ENCODE results near the gene PTPRN2.
"Not testable (repeated sequence)": the region's sequence is repeated elsewhere in the genome, so short reads cannot be mapped to it uniquely, and the experiment has no call there.

PTPRN2 gene

GRCh38 chr7:157507987-157508386 lies 1079.6 kb downstream of the PTPRN2 start:
- DNase-seq (ENCODE audit: low read depth in 2 of 2), result no peak

GRCh38 chr7:157506268-157506667 lies 1081.4 kb downstream of the PTPRN2 start:
- DNase-seq (ENCODE audit: low read depth in 2 of 2), result no peak

- DNase-seq (ENCODE audit: low read depth in 2 of 2), result no peak
Observed at GRCh38 chr7:157505646-157506045, 1082.0 kb downstream of the PTPRN2 start.

- DNase-seq (ENCODE audit: low read depth in 2 of 2), result no peak
Observed at GRCh38 chr7:157503229-157503628, 1084.4 kb downstream of the PTPRN2 start.

- DNase-seq (ENCODE audit: low read depth in 2 of 2), result peak; percentile 4 to 19
Observed at GRCh38 chr7:157502701-157503111, 1084.9 kb downstream of the PTPRN2 start.

GRCh38 chr7:157501581-157501980 lies 1086.0 kb downstream of the PTPRN2 start:
- DNase-seq (ENCODE audit: low read depth in 2 of 2), result no peak

GRCh38 chr7:157500989-157501540 lies 1086.6 kb downstream of the PTPRN2 start:
- DNase-seq (ENCODE audit: low read depth in 2 of 2), result not testable (repeated sequence)

- no peak for DNase-seq (ENCODE audit: low read depth in 2 of 2)
Observed at GRCh38 chr7:157500171-157500960, 1087.3 kb downstream of the PTPRN2 start.

- DNase-seq (ENCODE audit: low read depth in 2 of 2), result no peak
Observed at GRCh38 chr7:157499835-157500153, 1087.8 kb downstream of the PTPRN2 start.

GRCh38 chr7:157499121-157499834 lies 1088.3 kb downstream of the PTPRN2 start:
- no peak for DNase-seq (ENCODE audit: low read depth in 2 of 2)

GRCh38 chr7:157498657-157499056 lies 1089.0 kb downstream of the PTPRN2 start:
- DNase-seq (ENCODE audit: low read depth in 2 of 2), result no peak

GRCh38 chr7:157497744-157498651 lies 1089.6 kb downstream of the PTPRN2 start:
- DNase-seq (ENCODE audit: low read depth in 2 of 2), result no peak

- no peak for DNase-seq (ENCODE audit: low read depth in 2 of 2)
Observed at GRCh38 chr7:157497367-157497743, 1090.3 kb downstream of the PTPRN2 start.

GRCh38 chr7:157496416-157497275 lies 1091.0 kb downstream of the PTPRN2 start:
- no peak for DNase-seq (ENCODE audit: low read depth in 2 of 2)

GRCh38 chr7:157495594-157495993 lies 1092.0 kb downstream of the PTPRN2 start:
- DNase-seq (ENCODE audit: low read depth in 2 of 2), result no peak

- no peak for DNase-seq (ENCODE audit: low read depth in 2 of 2)
Observed at GRCh38 chr7:157495177-157495553, 1092.5 kb downstream of the PTPRN2 start.

- DNase-seq (ENCODE audit: low read depth in 2 of 2), result no peak
Observed at GRCh38 chr7:157494506-157495176, 1093.0 kb downstream of the PTPRN2 start.

GRCh38 chr7:157493776-157494175 lies 1093.8 kb downstream of the PTPRN2 start:
- DNase-seq (ENCODE audit: low read depth in 2 of 2), result no peak

- no peak for DNase-seq (ENCODE audit: low read depth in 2 of 2)
Observed at GRCh38 chr7:157493017-157493416, 1094.6 kb downstream of the PTPRN2 start.

GRCh38 chr7:157490465-157490912 lies 1097.1 kb downstream of the PTPRN2 start:
- DNase-seq (ENCODE audit: low read depth in 2 of 2), result peak; percentile 6 to 38
